HepG2 (cell line): ENCODE measurements around the gene ADARB1. TPM values are rescaled to one million over a fixed set of nuclear protein-coding genes. Genes with fewer than 3 reads are reported as not detected.

ENCODE experiments used
- ATAC-seq: fragments of 200-7000 bp; cut with Tn5 transposase; 3 replicates; pipeline ENCODE4 v1.9.1; 2020; ENCODE audit warnings: mild to moderate bottlenecking, moderate library complexity
- BruUV-seq: library from RNA; stranded (reverse); fragments of 400-500 nt; replicated peaks from 2 replicates; lab custom pipeline; 2021; lab: Mats Ljungman, UMichigan
- CTCF ChIA-PET: fragments of 300-600 bp; formaldehyde crosslinking; extraction: SDS; loops from one replicate; lab custom pipeline; 2021; ENCODE audit warnings: low total read pairs, inconsistent platforms, low intra/inter-chr PET ratio; lab: Yijun Ruan, JAX
- POLR2A ChIA-PET: fragments of 350-600 bp; sonication (Branson Sonifier 250); formaldehyde crosslinking; loops from one replicate; lab custom pipeline; 2020; ENCODE audit warnings: antibody characterized with exemption, inconsistent platforms; lab: Yijun Ruan, JAX
- DNase-seq: peaks from one replicate; pipeline ENCODE4 v3.0.0-alpha.2; 2015; ENCODE audit warnings: low spot score
- FAIRE-seq: peaks from 3 replicates; lab custom pipeline; 2011; peaks lifted over from hg19 to GRCh38; lab: Jason Lieb, UNC
- H2AFZ ChIP-seq: one replicate; pipeline ENCODE4 v1.6.1; 2011; ENCODE audit warnings: low read length, inconsistent platforms
- H3K27ac ChIP-seq: fragments of 300-600 bp; 3 replicates; pipeline ENCODE4 v1.8.0; 2011; ENCODE audit warnings: mixed run types, mild to moderate bottlenecking, mixed read lengths, low read length, inconsistent platforms; ENCODE audit not compliant: insufficient read depth; ENCODE audit errors: extremely low read length
- H3K27me3 ChIP-seq, 2 experiments: fragments of 200-600 bp in 1 of 2; 2 replicates in 1 of 2; 3 replicates in 1 of 2; pipeline versions ENCODE4 v1.6.0 to v1.8.0; 2011; ENCODE audit warnings: low read length in 2 of 2, mild to moderate bottlenecking in 2 of 2, moderate library complexity in 2 of 2, inconsistent platforms in 1 of 2; ENCODE audit not compliant: insufficient read depth in 2 of 2, control insufficient read depth in 1 of 2
- H3K36me3 ChIP-seq, 2 experiments: fragments of 200-600 bp in 1 of 2; replicated peaks in 1 of 2; 2 replicates in 1 of 2; 3 replicates in 1 of 2; pipeline versions ENCODE4 v1.5.1 to v1.8.0; 2011; ENCODE audit warnings: low read length in 2 of 2, inconsistent platforms in 1 of 2; ENCODE audit not compliant: insufficient read depth in 2 of 2, control insufficient read depth in 1 of 2
- H3K4me1 ChIP-seq: 2 replicates; pipeline ENCODE4 v1.5.1; 2012; ENCODE audit warnings: low read length, inconsistent platforms; ENCODE audit not compliant: insufficient read depth
- H3K4me2 ChIP-seq: 2 replicates; pipeline ENCODE4 v1.6.0; 2011; ENCODE audit warnings: low read depth, low read length, inconsistent platforms
- H3K4me3 ChIP-seq, 3 experiments: fragments of 200-600 bp in 1 of 3; sonication (generic), shearing (Covaris generic) in 1 of 3; replicated peaks in 1 of 3; 2 replicates each; pipeline ENCODE4 v1.5.1; 2011 to 2016; ENCODE audit warnings: low read length in 3 of 3, inconsistent platforms in 2 of 3, low read depth in 2 of 3, mild to moderate bottlenecking in 2 of 3, control low read depth in 1 of 3, mixed read lengths in 1 of 3; ENCODE audit not compliant: insufficient read depth in 1 of 3
- H3K79me2 ChIP-seq: one replicate; pipeline ENCODE4 v1.6.1; 2011; ENCODE audit warnings: low read length, inconsistent platforms; ENCODE audit not compliant: insufficient read depth
- H3K9ac ChIP-seq: 2 replicates; pipeline ENCODE4 v1.6.0; 2011; ENCODE audit warnings: mild to moderate bottlenecking, low read depth, low read length, inconsistent platforms; ENCODE audit not compliant: insufficient read depth
- H3K9me3 ChIP-seq: 2 replicates; pipeline ENCODE4 v1.5.1; 2012; ENCODE audit warnings: mild to moderate bottlenecking, low read length
- H4K20me1 ChIP-seq: 2 replicates; pipeline ENCODE4 v1.6.0; 2011; ENCODE audit warnings: inconsistent platforms, mild to moderate bottlenecking, low read length, moderate library complexity; ENCODE audit not compliant: insufficient read depth
- BRF2 ChIP-seq: sonication (generic); formaldehyde crosslinking; IDR thresholded peaks from 2 replicates; pipeline ENCODE4 v1.8.1; 2022; ENCODE audit warnings: mild to moderate bottlenecking, missing genetic modification reagents
- CBX1 ChIP-seq: IDR thresholded peaks from one replicate; pipeline ENCODE4 v1.6.1; 2016; ENCODE audit warnings: antibody characterized with exemption, low read depth
- CCDC6 ChIP-seq: sonication (generic); formaldehyde crosslinking; IDR thresholded peaks from 2 replicates; pipeline ENCODE4 v1.8.1; 2022; ENCODE audit warnings: mild to moderate bottlenecking, missing genetic modification reagents, moderate library complexity
- ELF1 ChIP-seq: sonication (generic); formaldehyde crosslinking; IDR thresholded peaks from 2 replicates; pipeline ENCODE4 v1.4.0; 2020; ENCODE audit warnings: missing genetic modification reagents
- HHEX ChIP-seq: IDR thresholded peaks from 2 replicates; pipeline ENCODE4 v1.6.1; 2016; ENCODE audit warnings: control low read depth
- KMT2A ChIP-seq: sonication (generic); formaldehyde crosslinking; IDR thresholded peaks from 2 replicates; pipeline ENCODE4 v1.4.0; 2020; ENCODE audit warnings: missing genetic modification reagents
- PRPF4 ChIP-seq: fragments of 200-400 bp; formaldehyde crosslinking; IDR thresholded peaks from 2 replicates; pipeline ENCODE4 v1.6.1; 2016; ENCODE audit warnings: low read length, low read depth; ENCODE audit not compliant: poor library complexity, severe bottlenecking
- RAD21 ChIP-seq: fragments of 450-650 bp; formaldehyde crosslinking; IDR thresholded peaks from 2 replicates; pipeline ENCODE4 v1.5.0; 2020; ENCODE audit warnings: mild to moderate bottlenecking
- SALL1 ChIP-seq: sonication (generic); formaldehyde crosslinking; IDR thresholded peaks from 2 replicates; pipeline ENCODE4 v1.8.0; 2022; ENCODE audit warnings: mild to moderate bottlenecking, missing genetic modification reagents
- ZBTB33 ChIP-seq: sonication (generic); formaldehyde crosslinking; IDR thresholded peaks from 2 replicates; pipeline ENCODE4 v1.4.0; 2020; ENCODE audit warnings: missing genetic modification reagents
- ZGPAT ChIP-seq: IDR thresholded peaks from 2 replicates; pipeline ENCODE4 v1.6.1; 2016; ENCODE audit warnings: mild to moderate bottlenecking
- ZNF207 ChIP-seq: fragments of 450-650 bp; IDR thresholded peaks from 2 replicates; pipeline ENCODE4 v1.6.1; 2016; ENCODE audit warnings: antibody characterized with exemption, borderline replicate concordance
- ZNF335 ChIP-seq: sonication (generic); formaldehyde crosslinking; IDR thresholded peaks from 2 replicates; pipeline ENCODE4 v1.4.0; 2020; ENCODE audit warnings: missing genetic modification reagents
- WGBS: methylation state at CpG from one replicate; pipeline ENCODE4 v1.1.6; 2017; ENCODE audit warnings: low lambda C conversion rate; 5-methylcytosine and 5-hydroxymethylcytosine counted together
- in situ Hi-C: cut with HindIII; loops from 2 replicates; pipeline ENCODE4 v1.10.0; 2017; ENCODE audit warnings: low pct_unique_long_range_greater_than_20kb; ENCODE audit not compliant: extremely low pct_ligation_motif_present
- intact Hi-C: fragments of 100-400 bp; cut with micrococcal nuclease; formaldehyde crosslinking; loops from one replicate; pipeline ENCODE4 v1.10.0; 2022; ENCODE audit not compliant: unreplicated experiment
- polyA plus RNA-seq, 8 experiments: library from polyadenylated mRNA; depleted of rRNA in 3 of 8; stranded (reverse) in 7 of 8; unstranded in 1 of 8; fragments of >200 nt; fragmentation: Illumina TruSeq in 4 of 8; extraction: Trizol in 4 of 8; gene quantifications; 2 replicates each; pipeline versions ENCODE4 v1.2.1 to v1.2.3, GENCODE V29; 2011 to 2016; ENCODE audit warnings: low read depth in 4 of 8, missing spikeins in 1 of 8, mixed read lengths in 1 of 8; ENCODE audit not compliant: insufficient read depth in 1 of 8
- total RNA-seq, 5 experiments: library from RNA; depleted of rRNA; stranded (reverse); fragments of >200 nt; fragmentation: Illumina TruSeq; extraction: Trizol; gene quantifications; 2 replicates each; pipeline ENCODE4 v1.2.3, GENCODE V29; 2016; ENCODE audit warnings: low read depth in 1 of 5

Gene ADARB1
- total and polyA plus RNA-seq, 2 of the 13 experiments (the other 11 are each of a cell fraction or from before 2014, with no cell fraction given), result 6.6 to 10.0 TPM

GRCh38 chr21:45262041-45262581 is 187.7 kb downstream of the ADARB1 start:
- no peak overlapping the region for H3K4me2 ChIP-seq
- no peak for FAIRE-seq
- no peak overlapping the region for H3K9ac ChIP-seq
- no peak for TF ChIP-seq HHEX (CRISPR knock-in tag)
- TF ChIP-seq PRPF4, result no peak
- no peak for TF ChIP-seq CBX1
- TF ChIP-seq BRF2 (CRISPR knock-in tag), result no peak
- TF ChIP-seq, all 625 proteins: peak for 0
- BruUV-seq, result no TSS peak
- H3K79me2 ChIP-seq, result no peaks in the 10 kb centered on the region
- peaks cover 9 to 26% of the 10 kb centered on the region in 2 experiments; a peak in 4 of 5 replicates for H3K27me3 ChIP-seq
- H3K9me3 ChIP-seq, result no peaks in the 10 kb centered on the region
- H3K4me3 ChIP-seq, result no peak overlapping the region
- in situ Hi-C loops, result no loop called here
- H3K4me1 ChIP-seq, result peaks cover 28% of the 10 kb centered on the region
- H4K20me1 ChIP-seq, result 0 out of 2 replicates have a peak, but pooled peaks cover 3% of the 10 kb centered on the region
- CTCF ChIA-PET, result no interaction called here
- ATAC-seq, result no peak
- peaks cover 10 to 31% of the 10 kb centered on the region in 2 experiments for H3K36me3 ChIP-seq
- H3K27ac ChIP-seq, result no peak overlapping the region
- no peak for DNase-seq
- POLR2A ChIA-PET, result no interaction called here
- 89% methylated on average over 7 of the region's 7 CpGs for WGBS
- no peak overlapping the region for H2AFZ ChIP-seq
- intact Hi-C loops, result no loop called here

GRCh38 chr21:45262616-45263015 is 188.2 kb downstream of the ADARB1 start:
- ChIA-PET CTCF (no interaction called here), POLR2A (no interaction called here)
- no peak for TF ChIP-seq CCDC6 (CRISPR knock-in tag)
- no peak for TF ChIP-seq RAD21 (CRISPR knock-in tag)
- no peak for TF ChIP-seq KMT2A (CRISPR knock-in tag)
- TF ChIP-seq ZNF335 (CRISPR knock-in tag), result no peak
- TF ChIP-seq ZGPAT (CRISPR knock-in tag), result no peak
- TF ChIP-seq ELF1 (CRISPR knock-in tag), result no peak
- TF ChIP-seq ZBTB33 (CRISPR knock-in tag), result no peak
- no peak for TF ChIP-seq ZNF207
- TF ChIP-seq SALL1 (CRISPR knock-in tag), result no peak

More at GRCh38 chr21:45262616-45263015, 188.2 kb downstream of the ADARB1 start:
- ATAC-seq (no peak), FAIRE-seq (no peak), DNase-seq (no peak)
- Histone ChIP-seq H3K4me1 (peaks cover 23% of the 10 kb centered on the region), H3K27ac (no peak overlapping the region), H3K9ac (no peak overlapping the region), H3K79me2 (no peaks in the 10 kb centered on the region), H4K20me1 (0 out of 2 replicates have a peak, but pooled peaks cover 3% of the 10 kb centered on the region), H3K4me3 (no peak overlapping the region), H2AFZ (no peak overlapping the region), H3K27me3 (peaks cover 6 to 21% of the 10 kb centered on the region in 2 experiments; a peak in 4 of 5 replicates), H3K36me3 (peaks cover 12 to 36% of the 10 kb centered on the region in 2 experiments), H3K9me3 (no peaks in the 10 kb centered on the region), H3K4me2 (no peak overlapping the region)
- 95% methylated on average over 11 of the region's 11 CpGs for WGBS
- in situ Hi-C loops (no loop called here), intact Hi-C loops (no loop called here)
- no TSS peak for BruUV-seq
